NOMO-1 treated with DMSO at 0.1 percent for 48 hours (cell line): ENCODE results near the gene ANKRD23.
"Not testable (repeated sequence)": the region's sequence is repeated elsewhere in the genome, so short reads cannot be mapped to it uniquely, and the experiment has no call there.

ENCODE experiments used
- DNase-seq: peaks from one replicate; lab custom pipeline; 2025; ENCODE audit not compliant: unreplicated experiment; lab: John Stamatoyannopoulos, UW

Gene ANKRD23

DNA sequence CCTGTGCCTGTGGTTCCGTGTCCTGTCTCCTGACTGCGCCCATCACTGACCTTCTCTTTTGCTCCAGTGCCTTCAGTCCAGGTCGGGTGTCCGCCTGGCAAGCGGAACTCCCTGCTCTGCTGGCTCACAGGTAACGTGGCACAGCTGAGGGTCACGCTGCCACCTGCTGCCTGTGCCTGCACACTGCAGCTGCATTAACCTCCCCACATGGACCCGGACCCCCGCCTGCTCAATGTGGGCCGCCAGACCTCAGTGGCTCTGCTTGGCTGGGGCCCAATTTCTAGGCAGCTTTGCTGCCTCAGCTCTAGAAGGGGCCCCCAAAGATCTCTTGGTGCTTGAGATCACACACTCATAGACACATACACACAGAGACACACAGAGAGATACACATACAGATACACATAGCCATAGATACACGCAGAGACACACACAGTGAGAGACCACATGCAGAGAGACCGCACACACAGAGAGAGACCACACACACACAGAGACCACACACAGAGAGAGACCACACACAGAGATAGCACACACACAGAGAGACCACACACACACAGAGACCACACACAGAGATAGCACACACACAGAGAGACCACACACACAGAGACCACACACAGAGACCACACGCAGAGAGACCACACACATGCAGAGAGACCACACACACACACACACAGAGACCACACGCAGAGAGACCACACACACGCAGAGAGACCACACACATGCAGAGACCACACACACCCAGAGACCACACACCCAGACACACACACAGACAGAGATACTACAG lies 42.6 kb downstream of the ANKRD23 start:
- no peak for DNase-seq

DNA sequence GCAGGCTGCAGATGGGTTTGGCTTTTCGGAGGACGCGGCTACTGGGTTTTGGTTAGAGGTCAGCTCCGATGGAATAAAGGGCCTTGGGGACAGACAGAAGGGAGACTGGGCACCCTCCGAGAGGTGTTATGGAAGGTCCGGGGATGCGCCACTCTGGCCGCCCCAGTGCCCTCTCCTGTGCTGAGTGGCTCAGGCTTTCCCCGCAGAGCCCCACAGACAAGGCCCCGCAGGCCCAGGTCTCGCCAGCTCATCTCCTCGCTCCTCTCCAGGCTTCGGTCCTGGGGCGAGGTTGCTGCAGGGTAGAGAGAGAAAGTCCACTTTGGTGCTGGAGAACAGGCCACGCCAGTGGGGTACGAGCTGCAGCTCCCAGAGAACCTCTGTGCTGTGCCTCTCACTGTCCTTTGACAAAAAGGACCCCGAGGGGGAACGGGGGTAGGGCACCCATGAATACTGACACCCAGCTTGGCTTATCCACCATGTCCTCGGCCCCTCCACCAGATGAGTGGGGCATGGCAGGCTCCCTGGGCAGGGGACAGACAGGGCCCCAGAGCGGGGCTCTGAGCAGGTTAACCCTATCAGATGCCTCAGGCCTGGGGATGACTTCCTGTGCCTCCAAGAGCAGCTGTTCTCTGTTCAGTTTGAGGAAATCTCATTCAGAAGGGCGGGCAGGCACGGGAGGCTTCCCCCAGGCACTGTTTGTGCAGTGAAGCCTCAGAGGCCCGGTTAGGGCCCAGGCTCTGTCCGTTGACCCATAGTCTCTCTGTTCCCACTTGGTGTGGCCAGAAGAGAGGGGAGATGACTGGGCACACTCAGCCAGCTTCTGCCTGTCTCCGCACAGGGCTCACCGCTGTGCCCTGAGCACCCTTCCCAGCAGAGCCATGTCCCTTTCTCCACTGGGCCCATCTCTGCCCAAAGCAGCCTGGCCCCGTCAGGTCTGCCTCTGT lies 43.5 kb downstream of the ANKRD23 start:
- DNase-seq, result no peak

DNA sequence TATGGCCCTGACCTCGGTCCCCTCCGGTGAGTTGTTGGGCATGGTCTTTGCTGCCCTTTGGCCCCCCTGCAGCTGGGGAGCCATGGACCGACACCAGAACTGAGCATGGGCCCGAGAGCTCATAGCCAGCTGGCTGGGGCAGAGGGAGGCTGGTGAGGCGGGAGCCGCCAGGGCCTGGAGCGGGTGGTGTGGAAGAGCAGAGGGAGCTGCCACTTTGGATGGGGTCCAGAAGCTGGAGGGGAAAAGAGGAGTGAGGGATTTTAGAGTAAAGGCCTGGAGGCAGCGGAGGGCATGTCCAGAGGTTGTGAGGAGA lies 44.2 kb downstream of the ANKRD23 start:
- no peak for DNase-seq

DNA sequence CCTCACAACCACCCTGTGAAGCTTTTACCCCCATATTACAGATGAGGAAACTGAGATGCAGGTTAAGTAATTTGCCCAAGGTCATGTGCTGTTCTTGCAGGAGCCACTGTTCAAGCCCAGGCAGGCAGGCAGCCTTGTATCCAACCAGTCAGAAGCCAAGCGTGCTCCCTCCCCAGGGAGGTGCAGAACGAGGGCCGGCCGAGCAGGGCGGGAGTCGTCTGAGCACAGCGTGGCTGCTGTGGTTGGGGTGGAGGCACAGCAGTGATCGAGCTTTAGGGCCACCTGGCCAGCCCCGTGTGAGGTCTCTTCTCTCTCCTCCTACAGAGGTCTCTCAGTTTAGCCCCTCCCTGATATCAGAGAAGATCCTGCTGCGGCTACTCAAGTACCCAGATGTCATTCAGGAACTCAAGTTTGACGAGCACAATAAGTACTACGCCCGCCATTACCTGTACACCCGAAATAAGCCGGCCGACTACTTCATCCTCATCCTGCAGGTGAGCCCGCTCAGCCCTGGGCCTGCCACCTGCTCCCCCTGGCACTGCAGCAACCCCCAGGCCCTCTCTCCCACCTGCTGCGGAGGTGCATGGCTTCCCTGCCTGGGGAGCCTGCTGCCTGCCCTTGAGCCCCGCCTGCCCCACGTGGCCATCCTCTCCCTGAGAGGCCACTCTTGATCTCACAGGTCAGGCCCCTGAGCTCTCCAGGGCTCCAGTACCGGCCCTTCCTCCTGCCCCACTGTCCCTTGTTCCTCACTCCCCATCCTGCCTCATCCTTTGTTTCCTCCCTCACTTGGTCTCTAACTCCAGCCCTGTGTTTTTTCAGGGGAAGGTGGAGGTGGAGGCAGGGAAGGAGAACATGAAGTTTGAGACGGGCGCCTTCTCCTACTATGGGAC lies 44.8 kb downstream of the ANKRD23 start:
- DNase-seq, result no peak

DNA sequence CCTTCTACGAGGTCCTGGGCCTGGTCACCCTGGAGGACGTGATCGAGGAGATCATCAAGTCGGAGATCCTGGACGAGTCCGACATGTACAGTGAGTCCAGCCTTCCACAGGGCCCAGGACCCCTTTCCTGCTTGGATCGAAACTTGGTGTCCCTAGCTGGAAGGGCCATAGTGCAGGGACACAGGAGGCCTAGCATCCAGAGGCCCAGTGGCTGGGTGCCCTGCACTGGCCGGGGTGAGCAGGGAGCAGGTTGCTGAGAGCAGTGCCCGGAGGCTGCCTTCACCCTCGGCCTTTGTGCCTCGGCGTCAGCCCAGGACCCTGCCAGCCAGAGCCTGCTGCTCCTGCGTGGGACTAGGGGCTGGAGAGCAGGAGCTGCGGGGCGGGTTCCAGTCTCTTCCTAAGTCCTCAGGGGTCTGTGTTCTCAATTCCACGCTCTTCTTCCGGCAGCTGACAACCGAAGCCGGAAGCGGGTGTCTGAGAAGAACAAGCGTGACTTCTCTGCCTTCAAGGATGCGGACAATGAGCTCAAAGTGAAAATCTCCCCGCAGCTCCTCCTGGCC lies 46.7 kb downstream of the ANKRD23 start:
- DNase-seq, result no peak

DNA sequence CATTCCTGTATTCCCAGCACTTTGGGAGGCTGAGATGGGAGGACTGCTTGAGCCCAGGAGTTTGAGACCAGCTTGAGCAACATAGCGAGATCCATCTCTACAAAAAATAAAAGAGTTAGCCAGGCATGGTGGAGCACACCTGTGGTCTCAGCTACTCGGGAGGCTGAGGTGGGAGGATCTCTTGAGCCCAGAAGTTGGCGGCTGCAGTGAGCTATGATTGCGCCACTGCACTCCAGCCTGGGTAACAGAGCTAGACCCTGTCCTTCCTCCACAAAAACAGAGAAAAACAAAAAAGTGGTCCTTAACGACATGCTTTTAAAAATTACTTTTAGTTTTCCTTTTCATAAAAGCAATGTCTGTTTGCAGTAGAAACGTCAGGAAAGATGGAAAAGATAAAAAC lies 47.3 kb downstream of the ANKRD23 start:
- DNase-seq, result not testable (repeated sequence)

DNA sequence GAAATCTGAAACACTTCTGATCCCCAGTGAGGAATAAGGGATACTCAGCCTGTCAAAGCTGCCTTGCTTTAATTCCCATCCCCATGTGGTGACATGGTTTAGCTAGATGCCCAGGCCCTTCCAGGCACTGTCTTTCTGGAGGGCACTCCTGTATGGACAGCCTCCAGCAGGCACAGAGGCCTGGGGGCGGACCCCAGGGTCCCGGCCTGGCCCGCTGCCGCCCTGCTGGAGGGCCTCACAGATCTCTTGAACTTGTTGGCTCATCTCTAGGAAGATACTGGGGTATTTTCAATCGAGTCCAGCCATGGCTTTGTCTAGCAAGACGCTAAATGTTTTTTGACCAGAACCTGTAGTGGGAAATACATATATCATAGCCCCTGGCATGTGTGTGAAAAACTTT lies 48.7 kb downstream of the ANKRD23 start:
- DNase-seq, result no peak

DNA sequence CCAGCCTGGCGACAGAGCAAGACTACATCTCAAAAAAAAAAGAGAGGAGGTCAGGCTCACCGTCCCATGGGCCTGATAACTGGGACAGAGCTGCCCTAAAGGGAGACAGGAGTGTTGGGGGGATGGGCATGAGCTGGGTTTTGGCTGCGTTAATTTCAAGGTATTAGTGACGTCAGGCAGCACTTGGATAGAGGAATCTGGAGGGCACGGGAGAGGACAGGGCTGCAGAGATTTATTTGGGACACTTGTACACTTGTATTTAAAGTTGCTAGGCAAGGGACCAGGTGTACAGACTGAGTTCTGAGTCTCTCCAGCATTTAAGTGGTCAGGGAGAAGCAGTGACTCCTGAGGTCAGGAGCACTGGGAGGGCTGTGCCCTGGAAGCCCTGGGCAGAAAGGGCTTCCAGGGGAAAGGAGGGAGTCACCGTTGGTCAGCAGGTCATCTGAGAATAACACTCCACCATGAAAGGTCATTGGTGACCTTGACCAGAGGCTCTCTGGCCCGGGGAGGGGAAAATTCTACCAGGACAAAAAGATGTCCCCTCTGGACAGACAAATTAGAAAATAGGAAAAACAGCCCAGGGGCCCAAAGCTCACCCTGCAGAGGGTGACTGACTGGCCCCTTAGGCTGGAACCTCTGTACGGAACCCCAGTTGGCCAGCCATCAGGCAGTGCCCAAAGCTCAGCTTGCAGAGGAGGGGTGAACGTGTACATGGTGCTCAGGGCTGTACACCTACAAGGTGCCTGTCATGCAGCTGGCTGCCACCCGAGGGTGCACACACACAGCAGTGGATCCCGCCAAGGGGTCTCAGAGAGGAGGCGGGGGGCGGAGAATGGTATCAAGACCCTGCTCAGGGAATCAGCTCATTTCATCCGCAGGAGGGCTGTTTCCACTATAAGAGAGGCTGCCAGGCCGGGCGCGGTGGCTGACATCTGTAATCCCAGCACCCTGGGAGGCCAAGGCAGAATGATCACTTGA lies 50.8 kb downstream of the ANKRD23 start:
- no peak for DNase-seq

DNA sequence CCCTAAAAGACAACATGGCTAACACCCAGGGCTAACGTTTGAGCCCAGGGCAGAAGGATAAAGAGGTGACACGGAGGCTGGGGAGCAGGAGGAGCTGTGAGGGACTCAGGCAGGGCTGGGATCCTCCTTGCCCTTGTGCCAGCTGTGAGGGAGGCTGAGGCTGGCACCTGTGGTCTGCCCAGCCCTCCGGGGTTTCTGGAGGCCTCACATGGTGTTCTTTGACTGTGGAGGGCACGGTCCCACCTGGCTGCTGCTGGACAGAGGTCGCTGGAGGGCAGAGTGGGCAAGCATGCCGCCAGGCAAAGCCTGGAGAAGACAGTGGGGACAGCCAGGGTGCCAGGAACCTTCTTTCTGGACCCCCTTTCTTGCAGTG lies 54.6 kb downstream of the ANKRD23 start:
- DNase-seq, result no peak

DNA sequence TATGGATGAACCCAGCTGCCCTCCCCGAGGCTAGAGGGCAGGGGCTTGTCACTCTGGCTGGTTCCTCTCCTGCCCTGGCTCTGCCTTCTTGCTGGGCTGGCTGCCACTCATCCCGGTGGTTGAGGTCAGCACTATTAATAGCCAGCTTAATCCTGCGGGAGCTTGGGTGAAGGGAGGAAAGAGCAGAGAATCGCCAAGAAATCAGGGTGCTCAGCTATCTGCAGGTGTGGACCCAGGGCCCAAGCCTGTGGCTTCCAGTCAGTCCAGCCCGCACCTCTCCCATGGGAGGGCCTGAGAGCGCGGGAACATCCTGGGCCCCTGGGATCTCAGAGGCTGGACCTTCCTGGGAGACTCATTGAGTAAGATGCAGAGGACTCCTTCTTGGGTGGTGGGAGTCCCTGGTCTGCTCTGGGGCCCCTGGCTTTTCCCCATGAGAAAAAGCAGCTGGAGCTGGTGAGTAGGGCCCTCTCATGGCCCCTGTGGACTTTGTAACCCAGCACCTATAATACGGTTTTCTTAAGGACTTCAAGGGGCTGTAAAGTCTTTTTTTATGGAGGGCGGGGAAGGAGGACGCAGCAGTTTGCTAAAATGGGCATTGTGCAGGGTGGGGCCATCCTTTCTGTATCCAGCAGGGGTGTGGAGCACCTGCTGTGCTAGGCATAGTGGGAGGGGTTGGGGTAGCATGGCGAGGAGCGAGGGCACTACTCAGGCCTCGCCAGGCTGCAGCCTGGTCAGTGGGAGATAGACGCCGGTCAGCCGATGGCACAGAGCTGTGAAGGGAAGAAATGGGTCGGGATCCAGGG lies 55.2 kb downstream of the ANKRD23 start:
- DNase-seq, result no peak
